Measurements from ENCODE around the gene PCBP4.
"Not testable (repeated sequence)": the region's sequence is repeated elsewhere in the genome, so short reads cannot be mapped to it uniquely, and the experiment has no call there.

The PCBP4 gene

GRCh38 chr3:51937611-51938450, 29.4 kb downstream of the PCBP4 start:
- no peak for DNase-seq

- no peak for DNase-seq
Observed at GRCh38 chr3:51937014-51937413, 30.2 kb downstream of the PCBP4 start.

- no peak for DNase-seq
Observed at GRCh38 chr3:51935886-51936755, 31.1 kb downstream of the PCBP4 start.

GRCh38 chr3:51934991-51935885, 32.0 kb downstream of the PCBP4 start:
- DNase-seq = no peak

- no peak for DNase-seq
Observed at GRCh38 chr3:51934139-51934850, 33.0 kb downstream of the PCBP4 start.

GRCh38 chr3:51933471-51934138, 33.6 kb downstream of the PCBP4 start:
- DNase-seq = no peak

GRCh38 chr3:51932471-51933370, 34.5 kb downstream of the PCBP4 start:
- DNase-seq = no peak

- DNase-seq = no peak
Observed at GRCh38 chr3:51931756-51932155, 35.5 kb downstream of the PCBP4 start.

- DNase-seq = no peak
Observed at GRCh38 chr3:51930439-51930838, 36.8 kb downstream of the PCBP4 start.

GRCh38 chr3:51929420-51930003, 37.7 kb downstream of the PCBP4 start:
- DNase-seq = no peak

GRCh38 chr3:51928981-51929380, 38.3 kb downstream of the PCBP4 start:
- not testable (repeated sequence) for DNase-seq

- DNase-seq = no peak
Observed at GRCh38 chr3:51928438-51928837, 38.8 kb downstream of the PCBP4 start.

- no peak for DNase-seq
Observed at GRCh38 chr3:51927061-51927977, 39.9 kb downstream of the PCBP4 start.

GRCh38 chr3:51921081-51921578, 46.1 kb downstream of the PCBP4 start:
- no peak for DNase-seq

- no peak for DNase-seq
Observed at GRCh38 chr3:51916418-51916817, 50.8 kb downstream of the PCBP4 start.

GRCh38 chr3:51908026-51908425, 59.2 kb downstream of the PCBP4 start:
- no peak for DNase-seq

Data from NCI-H2081 (cell line).